NCI-H187 treated with DMSO at 0.1 percent for 48 hours (cell line): Measurements from ENCODE around the gene RSBN1.
"Not testable (repeated sequence)": the region's sequence is repeated elsewhere in the genome, so short reads cannot be mapped to it uniquely, and the experiment has no call there.

ENCODE experiments used
- DNase-seq: peaks from one replicate; lab custom pipeline; 2025; lab: John Stamatoyannopoulos, UW

Gene RSBN1

DNA sequence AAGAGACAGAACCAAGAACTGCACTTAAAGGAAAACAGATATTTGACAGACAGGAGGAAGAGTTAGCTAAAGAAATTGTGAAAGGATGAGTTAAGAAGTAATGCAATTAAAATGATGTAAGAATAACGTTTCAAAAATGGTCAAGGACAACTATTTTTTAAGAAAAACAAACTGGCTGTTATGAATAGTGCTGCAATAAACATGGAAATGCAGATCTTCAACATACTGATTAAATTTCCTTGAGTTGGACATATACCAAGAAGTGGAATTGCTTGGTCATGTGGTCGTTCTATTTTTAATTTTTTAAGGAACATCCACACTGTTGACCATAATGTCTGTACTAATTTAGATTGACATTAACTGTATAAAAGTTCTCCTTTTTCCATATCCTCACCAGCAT, 29.9 kb downstream of the RSBN1 start:
- no peak for DNase-seq

DNA sequence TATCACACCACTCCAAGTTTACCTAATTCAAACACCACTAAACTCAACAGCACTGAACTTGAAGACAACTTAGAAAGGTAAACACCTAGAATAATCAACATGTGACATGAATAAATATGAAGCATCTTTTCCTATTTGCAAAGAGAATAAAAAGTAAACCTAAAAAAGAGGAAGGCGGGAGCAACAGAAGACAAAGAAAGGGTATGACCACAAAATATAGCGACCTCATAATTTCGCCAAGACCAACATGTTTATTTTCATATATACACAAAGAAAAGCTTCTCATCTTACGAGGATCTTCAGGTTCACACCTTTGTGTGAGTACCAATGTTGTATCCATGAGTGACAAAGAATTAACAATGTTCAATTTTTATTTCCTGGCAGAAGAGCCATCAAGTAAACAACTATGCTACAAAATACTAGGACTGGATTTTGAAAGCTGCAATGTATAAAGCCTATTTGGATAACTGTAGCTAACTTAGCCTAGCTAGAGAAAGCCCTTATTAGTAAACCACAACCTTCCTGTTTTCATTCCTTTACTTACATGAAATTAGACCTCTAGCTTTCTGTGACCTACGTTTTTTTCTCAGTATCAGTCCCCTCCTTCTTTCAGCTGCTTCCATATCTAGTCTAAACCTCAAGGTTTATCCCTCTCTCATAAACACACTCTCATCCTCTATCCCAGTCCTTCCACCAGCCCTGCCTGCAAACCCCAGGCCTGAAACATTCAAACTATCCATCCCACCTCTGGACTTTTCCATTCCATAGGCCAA, 31.7 kb downstream of the RSBN1 start:
- DNase-seq, result no peak

DNA sequence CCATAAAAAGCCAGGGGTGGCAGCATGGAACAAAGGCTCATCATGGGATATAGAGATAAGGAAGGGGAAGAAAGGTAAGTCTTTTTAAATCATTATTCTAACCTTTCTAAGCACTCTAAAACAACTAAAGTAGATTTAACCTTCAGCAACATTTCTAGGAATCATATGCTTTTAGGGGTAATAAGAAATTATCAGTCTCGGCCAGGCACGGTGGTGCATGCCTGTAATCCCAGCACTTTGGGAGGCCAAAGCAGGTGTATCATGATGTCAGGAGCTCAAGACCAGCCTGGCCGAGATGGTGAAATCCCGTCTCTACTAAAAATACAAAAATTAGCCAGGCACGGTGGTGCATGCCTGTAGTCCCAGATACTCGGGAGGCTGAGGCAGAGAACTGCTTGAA, 32.7 kb downstream of the RSBN1 start:
- no peak for DNase-seq

DNA sequence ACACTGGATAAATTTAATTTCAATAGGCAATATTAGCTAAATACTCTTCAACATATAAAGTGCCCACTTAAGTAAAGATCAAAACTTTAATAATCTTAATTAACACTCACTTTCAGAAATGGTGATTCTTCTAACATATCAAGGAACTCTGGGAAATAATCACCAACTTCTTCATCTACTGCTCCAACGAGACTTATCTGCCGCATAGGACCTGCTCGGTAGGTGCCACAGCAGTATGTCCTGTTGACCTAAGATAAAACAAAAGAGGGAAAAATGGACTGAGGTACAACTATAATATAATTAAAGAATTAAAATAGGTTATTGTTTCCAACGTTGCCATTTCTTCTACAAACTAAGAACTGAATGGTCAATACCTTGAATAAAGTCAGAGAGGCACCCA, 34.7 kb downstream of the RSBN1 start:
- DNase-seq, result no peak

DNA sequence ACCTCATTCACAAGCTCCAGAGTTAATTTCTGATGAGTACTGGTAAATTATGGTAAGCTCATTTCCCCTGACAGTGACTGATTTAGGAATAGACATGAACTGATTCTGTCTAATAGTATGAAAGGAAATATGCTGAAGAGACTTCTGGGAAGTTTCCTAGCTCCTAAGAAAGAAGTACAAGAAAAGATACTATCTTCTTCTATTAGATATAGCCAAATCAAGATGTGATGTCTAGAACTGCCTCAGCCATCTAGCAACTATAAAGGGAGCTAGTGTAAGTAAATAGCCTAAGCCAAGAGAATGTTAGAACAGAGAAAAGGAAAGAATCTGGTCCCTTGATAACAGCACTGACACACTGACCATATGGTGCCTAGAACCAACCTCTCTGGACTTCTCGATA, 42.2 kb downstream of the RSBN1 start:
- DNase-seq, result no peak

DNA sequence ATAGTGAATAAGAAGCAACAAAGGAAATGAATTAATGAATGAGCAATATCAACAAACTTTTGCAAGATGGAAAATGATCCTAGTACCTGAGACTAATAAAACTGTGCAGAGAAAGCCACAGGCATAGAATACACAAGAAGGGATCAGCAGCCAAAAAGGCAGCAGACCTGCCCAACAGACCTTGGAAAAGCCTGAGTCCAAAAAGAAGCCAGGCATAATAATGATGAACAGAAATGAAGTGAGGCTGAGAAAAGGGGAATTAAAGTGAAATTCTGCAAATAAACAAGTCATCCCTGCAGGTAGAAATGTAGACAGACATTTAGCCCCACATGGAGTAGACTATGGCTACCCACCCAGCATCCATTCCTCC, 42.7 kb downstream of the RSBN1 start:
- DNase-seq, result no peak

DNA sequence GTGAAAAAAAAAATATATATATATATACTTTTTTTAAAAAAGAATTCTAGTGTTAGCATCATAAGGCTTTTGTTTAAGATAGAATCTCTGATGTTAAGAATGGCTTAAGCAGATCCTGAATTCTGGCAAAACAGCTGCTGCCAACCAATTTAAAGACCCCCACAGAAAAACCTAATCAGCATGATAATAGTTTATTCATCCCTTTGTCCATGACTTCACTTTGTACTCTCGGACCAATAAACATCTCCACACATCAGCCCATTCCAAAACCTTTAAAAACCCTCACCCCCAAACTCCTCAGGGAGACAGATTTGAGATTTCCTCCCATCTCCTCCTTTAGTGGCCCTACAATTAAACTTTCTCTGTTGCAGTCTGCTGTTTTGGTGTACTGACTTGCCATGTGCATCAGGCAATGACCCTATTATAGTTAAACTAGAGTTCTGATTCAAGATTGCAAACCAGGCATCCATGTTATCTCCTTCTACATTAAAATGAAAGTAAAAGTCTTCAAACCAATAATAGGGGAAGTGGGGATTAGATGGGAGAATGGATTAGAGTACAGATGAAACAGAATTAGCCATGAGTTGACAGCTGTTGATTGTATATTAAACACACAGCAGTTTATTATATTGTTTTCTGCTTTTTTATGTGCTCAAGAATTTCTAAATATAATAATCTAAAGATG, 43.2 kb downstream of the RSBN1 start:
- DNase-seq, result no peak

DNA sequence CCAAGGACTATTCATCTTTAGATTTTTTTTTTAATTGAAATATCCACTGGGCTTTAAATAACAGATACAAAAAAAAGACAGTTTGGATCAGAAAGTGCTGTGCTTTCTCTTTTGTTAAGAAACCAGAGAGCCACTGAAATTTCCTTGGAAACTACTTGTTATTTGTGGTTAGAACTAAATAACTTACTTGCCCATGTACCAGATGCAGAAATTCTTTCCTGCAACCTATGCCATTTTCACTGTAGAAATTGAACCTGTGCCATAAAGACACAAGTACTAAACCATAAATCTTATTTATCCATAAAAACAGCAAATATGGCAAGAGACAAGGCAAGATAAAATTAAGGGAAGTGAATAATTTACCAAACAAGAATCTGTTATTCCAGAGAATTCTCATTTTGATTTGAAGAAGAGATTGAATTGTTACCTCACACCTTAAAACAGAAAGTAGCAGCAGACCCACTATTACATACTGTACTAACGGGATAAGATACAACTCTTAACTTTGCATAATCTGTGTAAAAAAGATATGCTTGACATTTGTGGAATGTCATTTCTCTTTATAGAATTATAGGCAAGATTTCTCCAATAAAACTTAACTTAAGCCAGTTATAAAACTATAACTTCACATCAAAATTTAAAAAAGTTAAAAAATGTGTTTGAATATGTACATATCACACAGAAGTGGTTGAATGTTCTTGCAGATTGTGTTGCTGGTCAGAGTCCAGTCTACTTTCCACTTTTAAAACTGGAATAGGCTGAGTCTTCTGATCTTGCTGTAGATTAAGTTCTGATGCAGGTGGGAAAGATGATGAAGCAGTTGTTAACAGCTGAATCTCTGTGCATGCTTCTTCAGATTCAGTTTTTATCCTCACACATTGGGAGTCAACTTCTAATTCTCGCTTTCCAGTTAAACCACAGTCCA, 46.7 kb downstream of the RSBN1 start:
- no peak for DNase-seq

DNA sequence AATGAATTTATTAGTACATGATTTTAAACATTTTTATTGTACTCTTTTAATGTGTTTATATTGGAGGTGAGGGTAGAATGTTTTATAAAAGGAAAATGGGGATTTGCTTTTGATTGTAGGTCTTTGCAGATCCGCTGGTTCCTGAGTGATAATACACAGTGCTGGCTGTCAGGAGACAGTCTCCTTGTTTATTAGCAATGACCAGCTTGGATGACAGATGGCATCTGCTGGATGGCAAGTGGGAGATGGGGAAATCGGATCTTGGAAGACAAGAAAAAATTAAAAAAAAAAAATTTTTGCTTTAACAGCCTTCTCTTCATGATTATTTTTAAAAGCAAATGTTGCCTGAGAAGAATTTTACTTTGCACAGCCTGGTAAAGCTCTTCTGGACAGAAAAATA, 48.6 kb downstream of the RSBN1 start:
- DNase-seq, result no peak

DNA sequence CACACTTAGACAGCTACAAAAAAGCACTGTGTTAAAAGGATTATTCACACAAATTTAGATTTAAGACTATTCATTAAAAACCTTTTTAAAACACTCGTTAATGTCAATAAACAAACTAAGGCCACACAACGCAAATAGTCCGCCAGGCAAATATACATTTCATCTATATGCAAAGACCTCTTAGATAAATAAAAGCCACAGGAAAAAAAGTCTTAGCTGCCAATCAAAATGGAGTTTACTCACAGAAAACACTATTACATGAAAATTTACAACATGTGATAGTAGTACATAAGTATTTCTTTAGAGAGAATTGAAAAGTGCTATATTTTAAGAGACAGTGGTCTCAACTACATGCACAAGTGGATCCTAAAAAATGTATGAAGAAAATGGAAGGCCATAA, 50.3 kb downstream of the RSBN1 start:
- DNase-seq, result no peak

DNA sequence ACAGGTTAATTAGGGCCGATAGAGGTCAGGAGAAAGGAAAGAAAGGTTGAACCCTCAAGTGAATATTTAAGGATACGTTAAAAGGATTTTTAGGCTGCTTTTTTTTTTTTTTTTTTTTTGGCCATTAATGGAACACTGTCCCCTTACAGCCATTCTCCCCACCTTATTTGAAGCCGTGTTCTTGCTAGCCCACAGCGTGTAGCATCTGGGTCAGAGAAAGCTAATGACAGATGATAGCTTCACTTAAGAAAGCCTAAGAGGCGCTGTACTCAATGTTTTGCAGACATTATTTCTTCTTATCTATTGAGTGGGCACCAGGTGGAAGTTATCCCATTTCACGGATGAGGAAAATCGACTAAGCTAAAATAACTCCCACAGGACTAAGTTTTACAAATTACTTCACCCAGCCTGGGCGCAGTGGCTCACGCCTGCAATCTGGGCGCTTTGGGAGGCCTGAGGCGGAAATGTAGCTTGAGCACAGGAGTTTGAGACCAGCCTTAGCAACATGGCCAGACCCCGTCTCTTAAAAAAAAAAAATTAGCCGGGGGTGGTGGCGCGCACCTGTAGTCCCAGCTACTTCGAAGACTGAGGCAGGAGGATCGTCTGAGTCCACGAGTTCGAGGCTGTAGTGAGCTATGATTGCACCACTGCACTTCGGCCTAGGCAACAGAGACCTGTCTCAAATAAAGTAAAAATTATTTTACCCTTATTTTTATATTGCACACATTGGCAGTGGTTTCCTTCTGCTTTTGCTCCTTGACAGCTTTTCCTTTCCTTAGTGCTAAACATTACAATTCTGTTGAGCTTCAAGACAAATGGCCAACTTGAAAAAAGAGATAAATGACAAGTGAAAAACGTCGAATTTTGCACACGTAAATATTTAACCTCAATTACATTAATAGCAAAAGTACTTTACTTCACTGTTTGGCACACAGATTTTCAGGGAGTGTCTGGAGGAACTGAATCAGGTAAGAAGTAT, 51.9 kb downstream of the RSBN1 start:
- no peak for DNase-seq

DNA sequence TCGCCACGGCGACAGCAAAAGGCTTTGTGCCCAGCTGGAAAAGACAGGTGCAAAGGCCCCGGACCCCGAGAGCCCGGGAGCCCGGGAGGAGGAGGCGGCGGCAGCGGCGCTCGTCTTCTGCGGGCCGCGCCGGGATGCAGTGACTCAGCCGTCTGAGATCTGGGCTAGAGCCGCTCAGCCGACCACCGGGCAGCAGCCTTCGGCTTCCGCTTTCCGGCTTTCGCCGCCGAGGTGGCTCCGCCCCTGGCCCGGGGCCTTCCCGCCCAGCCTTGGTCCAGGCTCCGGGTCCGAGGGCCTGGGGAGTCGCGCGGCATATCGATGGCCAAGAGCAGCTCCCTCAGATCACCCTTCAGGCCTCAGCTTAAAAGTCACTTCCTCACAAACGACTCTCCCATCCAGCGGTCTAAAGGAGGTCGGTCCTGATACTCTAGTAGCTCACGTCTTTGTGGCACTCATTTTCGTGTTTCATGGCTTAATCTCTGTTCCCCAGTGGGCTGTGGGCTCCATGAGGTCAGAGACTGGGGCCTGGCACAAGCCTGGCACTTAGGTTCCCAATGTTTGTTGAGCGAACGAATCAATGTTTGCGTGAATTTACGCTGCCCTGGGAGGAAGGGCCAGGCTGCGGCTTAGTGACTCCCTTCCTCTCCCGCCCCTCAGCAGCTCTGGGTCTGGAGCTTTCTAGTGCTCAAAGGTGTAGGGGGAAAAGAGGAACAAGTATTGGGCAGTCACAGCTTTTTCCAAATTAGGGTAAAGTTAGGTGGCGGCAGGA, 52.8 kb downstream of the RSBN1 start, which contains the start of gene PHTF1:
Gene PHTF1 (minus strand): TSS at position 154 of the 769 bp plus-strand sequence. CDS start 783 bp downstream, outside the sequence.
- DNase-seq, result peak; percentile 42

DNA sequence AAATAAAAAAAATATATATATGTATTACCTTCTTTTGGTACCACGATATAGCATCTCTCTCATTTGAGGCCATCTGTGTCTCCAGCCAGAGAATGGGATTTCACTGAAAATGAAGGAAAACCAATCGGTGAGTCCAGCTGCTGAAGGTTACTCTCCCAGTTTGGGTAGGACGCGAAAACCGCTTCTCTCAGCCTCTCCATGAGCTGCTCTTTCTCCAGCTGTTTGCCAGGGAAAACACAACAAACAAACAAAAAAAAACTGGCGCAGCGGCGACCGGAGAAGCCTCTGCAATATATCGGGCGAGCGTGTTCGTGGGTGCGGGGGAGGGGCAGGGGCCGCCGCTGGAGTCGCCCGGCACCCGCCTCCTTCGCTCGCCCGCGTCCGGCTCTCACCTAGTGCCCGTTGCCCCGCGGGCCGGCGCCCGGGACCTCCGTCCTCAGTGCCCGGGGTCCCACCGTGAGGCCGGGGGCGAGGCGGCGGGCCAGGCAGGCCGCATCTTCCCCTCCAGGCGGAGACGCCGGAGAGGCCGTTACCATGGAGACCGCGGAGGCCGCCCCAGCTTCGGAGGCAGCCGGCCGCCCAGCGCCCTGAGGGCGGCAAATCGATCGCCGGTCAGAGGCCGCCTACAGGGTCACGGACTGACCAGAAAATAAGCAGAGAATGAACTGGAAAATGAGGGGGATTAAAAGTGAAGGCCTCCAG, 53.5 kb downstream of the RSBN1 start:
- no peak for DNase-seq

DNA sequence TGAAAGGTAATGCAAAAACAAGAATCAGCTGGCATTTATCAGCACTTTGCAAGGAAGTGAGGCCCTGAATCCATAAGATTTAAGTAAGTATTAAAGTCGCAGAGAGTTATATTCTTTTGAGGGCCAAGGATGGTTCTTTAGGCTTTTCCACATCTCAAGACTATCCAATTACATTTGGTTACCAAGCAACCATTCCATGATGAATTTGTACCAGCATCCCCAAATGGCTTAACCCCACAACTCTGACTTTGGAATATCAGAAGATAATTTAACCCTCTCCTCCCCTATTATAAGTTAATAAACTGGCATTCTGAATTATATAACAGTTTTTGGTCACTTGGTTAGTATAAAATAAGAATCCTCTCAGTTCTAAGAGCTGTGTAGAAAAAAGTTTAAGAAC, 55.8 kb downstream of the RSBN1 start:
- no peak for DNase-seq

DNA sequence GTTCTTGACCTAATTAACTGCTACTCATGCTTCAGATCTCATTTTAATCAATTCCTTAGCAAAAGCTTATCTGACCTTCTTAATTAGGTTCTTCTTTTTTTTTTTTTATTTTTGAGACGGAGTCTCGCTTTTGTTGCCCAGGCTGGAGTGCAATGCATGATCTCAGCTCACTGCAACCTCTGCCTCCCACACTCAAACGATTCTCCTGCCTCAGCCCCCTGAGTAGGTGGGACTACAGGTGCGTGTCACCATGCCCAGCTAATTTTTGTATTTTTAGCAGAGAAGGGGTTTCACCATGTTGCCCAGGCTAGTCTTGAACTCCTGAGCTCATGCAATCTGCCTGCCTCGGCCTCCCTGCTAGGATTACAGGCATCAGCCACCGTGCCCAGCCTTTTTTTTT, 58.9 kb downstream of the RSBN1 start:
- not testable (repeated sequence) for DNase-seq

DNA sequence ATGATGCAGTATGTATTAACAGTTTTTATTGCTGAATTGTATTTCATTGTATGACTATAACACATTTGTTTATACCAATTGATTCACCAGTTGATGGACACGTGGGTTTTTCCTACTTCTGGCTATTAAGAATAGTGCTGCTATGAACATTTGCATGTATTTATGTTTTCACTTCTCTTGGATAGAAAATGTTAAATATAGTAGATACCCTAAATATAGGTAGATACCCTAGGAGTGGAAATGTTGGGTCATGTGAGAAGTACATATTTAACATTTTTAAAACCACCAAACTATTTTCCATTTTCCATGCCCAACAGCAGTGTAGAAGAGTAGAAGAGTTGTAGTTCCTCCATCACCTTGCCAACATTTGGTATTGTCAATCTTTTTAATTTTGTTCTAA, 60.8 kb downstream of the RSBN1 start:
- no peak for DNase-seq

DNA sequence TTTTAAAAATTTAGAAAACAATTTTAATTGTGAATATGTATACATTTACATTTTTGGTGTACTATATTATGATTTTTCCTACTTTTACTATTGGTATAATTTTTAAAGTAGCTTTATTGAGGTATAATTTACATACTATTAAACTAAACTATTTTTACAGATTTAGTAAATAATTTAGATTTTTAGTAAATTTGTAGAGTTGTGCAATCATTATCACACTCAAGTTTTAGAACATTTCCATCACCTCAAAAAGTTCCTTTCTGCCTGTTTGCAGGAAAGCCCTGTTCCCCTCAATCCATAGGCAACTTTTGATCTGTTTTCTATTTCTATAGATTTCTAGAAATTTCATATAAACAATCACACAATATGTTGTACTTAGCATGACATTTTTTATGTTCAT, 61.2 kb downstream of the RSBN1 start:
- DNase-seq, result no peak

DNA sequence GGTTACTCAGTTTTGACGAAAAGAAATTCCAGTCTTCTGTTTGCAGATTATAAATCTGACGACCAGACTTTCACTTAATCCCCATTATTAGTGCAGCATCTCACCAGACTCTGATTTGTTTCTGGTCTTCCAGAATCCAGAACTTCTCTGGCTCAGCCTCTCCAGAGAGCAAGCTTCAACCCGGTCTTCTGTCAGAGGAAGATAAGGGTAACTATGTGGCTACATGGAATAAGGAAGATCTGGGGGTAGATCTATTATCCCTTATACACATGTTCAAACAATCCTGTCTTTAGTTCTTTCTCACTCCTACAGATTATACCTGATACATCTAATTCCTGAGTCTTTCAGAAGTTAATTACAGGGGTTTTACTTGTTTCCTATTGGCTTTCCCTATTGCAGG, 62.9 kb downstream of the RSBN1 start:
- DNase-seq, result no peak

DNA sequence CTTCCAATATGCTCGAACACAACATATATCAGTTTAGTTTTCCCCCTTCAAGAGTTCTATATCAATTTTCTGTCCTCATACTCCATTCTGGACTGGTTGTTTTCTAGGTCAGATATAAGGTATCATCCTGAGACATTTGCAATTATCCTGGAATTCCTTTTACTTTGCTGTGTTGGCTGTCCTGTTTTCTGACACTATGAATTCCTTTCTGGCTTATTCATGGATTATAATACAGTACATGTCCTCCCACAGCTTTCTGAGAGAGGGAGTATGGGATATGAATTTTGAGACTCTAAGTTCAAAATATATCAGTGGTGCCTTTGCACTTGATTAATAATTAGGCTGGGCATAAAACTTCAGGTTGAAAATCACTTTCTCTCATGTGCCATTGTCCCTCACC, 64.9 kb downstream of the RSBN1 start:
- DNase-seq, result no peak

DNA sequence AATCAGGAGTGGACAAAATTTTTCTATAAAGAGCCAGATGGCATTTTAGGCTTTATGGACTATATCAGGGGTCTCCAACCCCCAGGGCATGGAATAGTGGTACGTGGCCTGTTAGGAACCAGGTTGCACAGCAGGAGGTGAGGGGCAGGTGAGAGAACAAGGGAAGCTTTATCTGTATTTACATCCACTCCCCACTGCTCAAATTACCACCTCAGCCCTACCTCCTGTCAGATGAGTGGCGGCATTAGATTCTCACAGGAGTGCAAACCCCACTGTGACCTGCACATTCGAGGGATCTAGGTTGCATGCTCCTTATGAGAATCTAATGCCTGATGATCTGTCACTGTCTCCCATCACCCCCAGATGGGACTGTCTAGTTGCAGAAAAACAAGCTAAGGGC, 66.9 kb downstream of the RSBN1 start:
- DNase-seq, result no peak
